Sigmoid colon (tissue), 4 donors: ENCODE results near the gene KRTAP4-9.

Experiments used
- CTCF ChIP-seq, 4 experiments: fragments of 450-650 bp in 3 of 4; fragments of 200-600 bp in 1 of 4; IDR thresholded peaks; one replicate each; pipeline ENCODE4 v1.5.1; 2016 to 2019; ENCODE audit warnings: antibody characterized with exemption in 4 of 4, mild to moderate bottlenecking in 3 of 4, moderate library complexity in 2 of 4
- EP300 ChIP-seq, 4 donors: sonication (generic); formaldehyde crosslinking; IDR thresholded peaks; one replicate each; pipeline ENCODE4 v1.6.1; 2017; ENCODE audit warnings: antibody characterized with exemption in 4 of 4
- POLR2A ChIP-seq, 2 donors: fragments of 450-650 bp; IDR thresholded peaks; one replicate each; pipeline ENCODE4 v1.6.1; 2016; ENCODE audit warnings: antibody characterized with exemption in 2 of 2, mild to moderate bottlenecking in 2 of 2, moderate library complexity in 2 of 2
- POLR2AphosphoS5 ChIP-seq, 4 donors: sonication (generic); formaldehyde crosslinking; IDR thresholded peaks; one replicate each; pipeline ENCODE4 v1.6.1; 2017; ENCODE audit warnings: antibody characterized with exemption in 4 of 4

GRCh38 chr17:41133880-41134735, 28.9 kb downstream of the KRTAP4-9 start:
- no peak for TF ChIP-seq CTCF (IDR thresholded peaks at IDR 0.05)
- no peak for TF ChIP-seq POLR2A (IDR thresholded peaks at IDR 0.05)
- TF ChIP-seq POLR2AphosphoS5 (IDR thresholded peaks at IDR 0.05) = no peak
- TF ChIP-seq EP300 (IDR thresholded peaks at IDR 0.05) = no peak
